NCI-H748 (cell line): Measurements from ENCODE around the gene HCRTR1.
A peak's percentile ranks its signal among the peaks of the same experiment; 100 is the strongest.

Experiments used
- DNase-seq: peaks from one replicate; lab custom pipeline; 2025; ENCODE audit not compliant: unreplicated experiment; lab: John Stamatoyannopoulos, UW

The HCRTR1 gene

DNA sequence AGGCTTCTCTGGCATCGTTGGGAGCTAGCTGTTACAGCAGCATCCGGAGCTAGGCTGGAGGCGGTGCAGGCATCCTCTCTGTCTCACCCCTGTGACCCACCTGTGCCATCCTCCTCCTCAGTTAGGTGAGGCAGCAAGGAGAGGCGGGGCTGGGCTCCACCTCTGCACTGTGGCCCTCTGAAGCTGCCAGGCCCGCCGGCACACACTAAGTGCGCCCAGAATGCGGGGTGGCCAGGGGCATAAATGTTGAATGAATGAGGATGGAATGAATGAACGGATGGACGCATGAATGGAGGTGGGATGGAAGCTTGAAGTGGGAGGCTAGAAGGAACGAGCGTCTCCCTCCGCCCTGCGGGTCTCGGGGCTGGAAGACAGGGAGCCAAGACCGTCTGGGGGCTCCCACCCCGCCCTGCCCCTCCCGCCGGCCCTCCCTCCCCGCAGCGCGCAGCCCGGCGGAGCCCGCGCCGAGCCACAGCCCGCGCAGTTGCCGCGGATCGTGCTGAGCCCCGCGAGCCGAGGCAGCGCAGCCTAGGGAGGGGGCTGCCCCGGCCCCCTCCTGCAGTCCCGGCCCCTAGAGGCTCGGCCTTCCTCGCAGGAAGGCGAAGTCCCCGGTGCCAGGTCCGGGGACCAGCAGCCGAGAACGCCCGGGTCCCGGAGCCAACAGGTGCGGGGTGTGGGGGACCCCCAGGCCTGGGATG lies at the start of gene HCRTR1:
TSS of gene HCRTR1 (plus strand) at position 472 of the 698 bp plus-strand sequence. CDS start 1,504 bp downstream, outside the sequence.
- peak; percentile 34 for DNase-seq

DNA sequence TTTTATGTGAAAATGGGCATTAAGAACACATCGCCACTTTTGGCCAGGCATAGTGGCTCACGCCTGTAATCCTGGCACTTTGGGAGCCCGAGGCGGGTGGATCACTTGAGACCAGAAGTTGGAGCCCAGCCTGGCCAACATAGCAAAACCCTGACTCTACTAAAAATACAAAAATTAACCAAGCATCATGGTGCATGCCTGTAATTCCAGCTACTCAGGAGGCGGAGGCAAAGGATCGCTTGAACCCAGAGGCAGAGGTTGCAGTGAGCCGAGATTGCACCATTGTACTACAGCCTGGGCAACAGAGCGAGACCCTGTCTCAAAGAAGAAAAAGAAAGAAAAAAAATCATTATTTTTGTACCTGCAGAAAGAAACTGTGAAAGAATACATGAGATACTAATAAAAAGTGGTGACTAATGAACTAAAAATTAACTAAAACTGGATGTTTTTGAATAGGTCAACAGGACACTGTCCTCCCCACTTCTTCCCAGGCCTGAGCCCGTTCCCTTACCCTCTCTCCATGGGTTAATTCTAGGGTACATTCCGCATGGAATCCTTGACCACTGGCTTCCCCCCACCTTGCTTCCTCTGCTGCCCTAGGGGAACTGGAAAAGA lies 49.4 kb upstream of the HCRTR1 start:
- DNase-seq = no peak

DNA sequence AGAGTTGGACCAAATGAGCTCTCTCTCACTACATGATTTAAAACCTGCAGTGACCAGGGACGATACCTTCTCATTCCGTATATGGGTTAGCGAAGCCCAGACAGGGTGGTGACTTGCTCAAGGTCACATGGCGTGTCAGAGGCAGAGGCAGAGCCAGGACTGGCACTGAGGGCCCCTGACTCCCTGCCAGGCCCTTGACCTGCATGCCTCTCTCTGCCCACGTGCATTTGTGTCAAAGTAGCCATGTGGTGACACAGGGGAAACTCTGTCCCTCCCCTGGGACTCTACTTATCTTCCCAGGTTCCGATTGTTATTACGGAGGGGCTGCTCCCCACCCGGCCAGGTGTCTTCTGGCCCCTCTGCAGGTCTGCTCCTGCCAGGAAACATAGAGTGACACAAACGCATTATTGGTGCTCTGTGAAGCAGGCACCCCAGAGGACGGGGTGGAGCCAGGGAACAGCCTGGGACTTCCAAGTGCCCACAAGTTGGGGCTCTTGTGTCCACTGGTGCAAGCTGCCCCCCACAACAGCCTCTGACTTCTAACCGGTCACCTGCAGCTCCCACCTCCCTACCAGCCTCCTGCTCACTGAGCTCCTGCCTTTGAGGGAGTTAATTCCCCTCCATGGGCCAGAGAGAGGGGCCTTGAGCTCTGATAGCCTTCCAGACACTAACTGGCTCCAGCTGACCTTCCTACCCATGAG lies 48.4 kb upstream of the HCRTR1 start:
- DNase-seq = no peak

DNA sequence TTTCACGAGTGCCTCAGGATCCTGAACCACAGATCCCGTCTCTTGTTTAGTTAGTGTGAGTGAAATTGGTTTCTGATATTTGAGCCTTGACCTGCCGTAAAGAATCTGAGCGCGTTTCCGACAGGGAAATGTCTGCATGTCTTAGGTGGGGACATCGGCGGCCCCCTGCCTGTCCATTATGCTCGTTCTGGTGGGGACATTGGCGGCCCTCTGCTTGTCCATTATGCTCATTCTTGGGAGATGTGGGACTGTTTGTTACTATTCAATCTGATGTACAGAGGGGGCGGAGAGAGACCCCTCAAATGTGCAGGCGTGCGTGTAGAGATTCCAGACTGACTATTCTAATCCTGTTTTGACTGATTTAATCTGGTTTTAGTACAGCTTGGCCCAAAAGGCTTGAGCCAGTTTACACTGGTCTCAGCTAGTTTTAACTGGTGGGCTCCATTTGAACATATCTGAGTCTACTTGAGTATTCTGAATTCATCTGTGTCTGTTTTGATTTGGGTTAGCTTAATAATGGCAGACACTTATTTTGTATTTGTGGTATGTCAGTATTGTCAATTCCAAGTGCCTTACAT lies 47.8 kb upstream of the HCRTR1 start:
- DNase-seq = no peak

DNA sequence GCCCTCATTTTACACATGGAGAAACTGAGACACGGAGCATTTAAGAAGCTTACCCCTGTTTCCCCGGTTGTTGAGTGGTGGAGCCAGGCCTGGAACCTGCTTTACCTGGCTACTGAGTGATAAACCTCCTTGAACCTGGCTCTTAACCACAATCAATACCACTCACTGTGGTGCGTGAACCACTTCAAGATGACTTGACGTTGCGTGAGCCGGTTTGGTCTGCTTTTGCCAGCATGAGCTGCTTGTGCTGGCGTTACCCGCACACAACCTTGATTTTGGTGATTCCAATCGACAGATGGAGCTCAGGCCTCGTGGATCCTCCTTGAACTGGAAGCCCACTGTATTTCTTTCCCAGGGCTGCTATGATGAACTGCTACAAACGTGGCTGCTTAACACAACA lies 47.3 kb upstream of the HCRTR1 start:
- no peak for DNase-seq

DNA sequence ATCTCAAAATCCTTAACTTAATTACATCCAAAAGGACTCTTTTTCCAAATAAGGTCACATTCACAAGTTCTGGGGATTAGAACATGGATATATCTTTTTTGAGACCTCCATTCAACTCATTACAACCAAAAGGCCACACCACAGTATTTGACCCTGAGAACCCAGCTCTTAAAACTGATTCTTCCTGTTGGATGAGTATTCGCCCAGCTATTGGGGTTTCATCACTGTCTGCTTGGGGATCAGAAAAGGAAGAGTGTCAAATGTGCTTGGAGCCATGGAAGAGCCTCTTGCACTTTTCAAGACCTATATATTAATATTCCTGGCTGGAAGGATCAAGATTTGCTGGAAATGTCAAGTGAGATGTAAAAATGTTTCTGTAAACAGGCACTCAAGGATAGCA lies 46.6 kb upstream of the HCRTR1 start:
- DNase-seq = no peak

DNA sequence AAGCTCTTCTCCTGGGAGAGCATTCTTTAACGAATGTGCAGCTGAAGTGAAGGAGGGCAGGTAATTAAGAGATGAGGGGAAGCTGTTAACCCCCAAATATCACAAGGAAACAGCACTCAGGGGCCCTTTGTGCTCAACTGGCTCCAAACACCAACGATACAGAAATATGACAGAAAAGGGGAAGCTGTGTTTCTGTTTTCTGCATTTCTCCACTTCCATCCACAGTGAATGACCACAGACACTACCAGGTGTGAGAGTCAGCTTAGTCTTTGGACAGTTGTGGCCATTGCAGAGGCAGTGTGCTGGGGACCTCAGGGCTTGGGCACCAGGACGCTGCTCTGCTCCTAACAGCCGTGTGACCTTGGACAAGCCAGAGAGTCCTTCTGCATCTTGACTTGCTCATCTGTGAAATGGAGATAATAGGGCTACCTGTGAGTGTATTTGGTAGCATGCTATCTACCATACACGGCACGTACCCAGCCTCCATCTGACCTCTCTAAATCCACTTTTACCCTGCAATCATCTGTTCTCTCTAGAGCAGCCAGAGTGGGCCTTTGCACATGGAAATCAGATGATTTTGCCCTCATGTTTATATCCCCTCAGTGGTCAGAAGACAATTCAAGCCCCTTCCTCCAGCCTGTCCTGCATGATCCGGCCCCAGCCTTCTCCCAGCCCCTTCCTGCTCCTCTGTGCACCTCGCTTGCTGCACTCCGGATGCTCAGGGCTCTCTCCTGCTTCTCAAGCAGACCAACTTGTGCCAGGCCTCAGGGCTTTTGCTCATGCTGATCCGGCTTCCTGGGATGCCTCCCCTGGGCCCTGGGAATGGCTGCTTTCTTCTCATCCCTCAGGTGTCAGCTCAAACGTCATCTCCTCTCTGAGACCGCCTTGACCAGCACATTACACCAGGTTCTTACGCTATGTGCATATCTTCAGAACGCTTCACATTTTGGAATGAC lies 45.9 kb upstream of the HCRTR1 start:
- DNase-seq = no peak

DNA sequence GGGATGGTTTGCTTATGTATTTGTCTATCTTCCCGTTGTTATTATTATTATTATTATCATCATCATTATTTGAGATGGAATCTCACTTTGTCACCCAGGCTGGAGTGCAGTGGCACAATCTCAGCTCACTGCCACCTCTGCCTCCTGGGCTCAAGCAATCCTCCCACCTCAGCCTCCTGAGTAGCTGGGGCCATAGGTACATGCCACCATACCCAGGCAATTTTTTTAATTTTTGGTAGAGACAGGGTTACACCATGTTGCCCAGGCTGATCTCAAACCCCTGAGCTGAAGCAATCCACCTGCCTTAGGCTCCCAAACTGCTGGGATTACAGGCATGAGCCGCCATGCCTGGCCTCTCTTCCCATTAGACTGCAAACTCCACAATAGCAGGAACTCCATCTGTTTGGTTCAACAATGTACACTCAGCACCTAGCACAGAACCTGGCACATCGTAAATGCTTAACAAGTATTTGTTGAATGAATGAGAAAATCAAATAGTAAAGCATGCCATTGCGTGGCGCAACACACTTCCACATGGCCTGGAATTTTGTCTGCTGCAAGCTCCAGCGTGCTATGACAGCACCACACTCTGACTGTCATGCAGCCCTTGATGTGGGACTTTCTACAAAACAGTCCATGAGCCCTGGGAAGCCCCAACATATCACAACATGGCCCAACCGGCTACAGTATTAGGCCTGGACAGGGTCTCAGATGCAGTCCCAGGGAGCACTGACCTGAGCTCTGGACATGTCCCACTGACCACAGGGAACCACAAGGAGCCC lies 45.0 kb upstream of the HCRTR1 start:
- no peak for DNase-seq

DNA sequence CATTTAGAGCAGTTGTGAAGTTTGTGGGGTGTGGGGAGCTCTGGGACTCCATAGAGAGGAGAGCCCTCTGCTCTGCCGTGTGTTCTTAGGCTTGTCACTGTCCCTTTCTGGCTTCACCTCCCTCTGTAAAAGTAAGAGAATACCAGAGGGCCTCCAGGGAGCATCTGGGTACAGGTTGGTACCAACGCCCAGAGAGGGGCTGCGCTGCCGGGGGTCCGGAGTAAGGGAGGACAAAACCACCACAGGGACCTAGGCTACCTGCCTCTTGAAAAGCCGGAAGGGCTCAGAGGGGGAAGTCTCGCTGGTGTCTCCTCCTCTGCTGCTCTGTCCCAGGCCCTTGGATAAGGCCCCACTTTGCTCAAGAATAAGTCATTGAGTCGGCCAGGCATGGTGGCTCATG lies 44.2 kb upstream of the HCRTR1 start:
- no peak for DNase-seq

DNA sequence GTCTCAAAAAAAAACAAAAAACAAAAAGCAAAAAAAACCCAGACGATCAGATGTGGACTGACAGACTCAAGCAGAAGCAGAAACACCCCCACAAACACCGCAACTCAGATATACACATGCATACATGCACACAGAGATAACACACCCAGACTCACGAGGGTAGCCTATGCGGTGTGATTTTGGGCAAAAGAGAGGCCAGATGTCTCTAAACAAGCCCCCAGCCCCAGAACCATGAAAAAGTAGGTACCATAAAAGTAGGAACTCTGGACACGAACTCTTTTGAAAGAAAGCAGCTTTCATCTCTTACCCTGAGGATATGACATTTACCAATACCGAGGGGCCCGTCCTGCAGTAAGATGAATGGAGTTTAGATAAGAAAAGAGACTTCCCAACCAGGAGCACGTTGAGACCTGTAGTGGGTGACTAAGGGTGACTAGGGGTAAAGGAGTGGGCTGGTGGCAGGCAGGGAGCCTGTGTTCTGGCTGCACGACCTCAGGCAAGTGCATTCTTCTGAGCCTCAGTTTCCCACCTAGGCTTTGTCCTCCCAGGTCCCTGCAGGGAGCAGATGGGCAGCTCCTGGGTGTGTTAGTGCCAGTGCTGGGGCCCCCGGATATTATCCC lies 42.6 kb upstream of the HCRTR1 start:
- no peak for DNase-seq

DNA sequence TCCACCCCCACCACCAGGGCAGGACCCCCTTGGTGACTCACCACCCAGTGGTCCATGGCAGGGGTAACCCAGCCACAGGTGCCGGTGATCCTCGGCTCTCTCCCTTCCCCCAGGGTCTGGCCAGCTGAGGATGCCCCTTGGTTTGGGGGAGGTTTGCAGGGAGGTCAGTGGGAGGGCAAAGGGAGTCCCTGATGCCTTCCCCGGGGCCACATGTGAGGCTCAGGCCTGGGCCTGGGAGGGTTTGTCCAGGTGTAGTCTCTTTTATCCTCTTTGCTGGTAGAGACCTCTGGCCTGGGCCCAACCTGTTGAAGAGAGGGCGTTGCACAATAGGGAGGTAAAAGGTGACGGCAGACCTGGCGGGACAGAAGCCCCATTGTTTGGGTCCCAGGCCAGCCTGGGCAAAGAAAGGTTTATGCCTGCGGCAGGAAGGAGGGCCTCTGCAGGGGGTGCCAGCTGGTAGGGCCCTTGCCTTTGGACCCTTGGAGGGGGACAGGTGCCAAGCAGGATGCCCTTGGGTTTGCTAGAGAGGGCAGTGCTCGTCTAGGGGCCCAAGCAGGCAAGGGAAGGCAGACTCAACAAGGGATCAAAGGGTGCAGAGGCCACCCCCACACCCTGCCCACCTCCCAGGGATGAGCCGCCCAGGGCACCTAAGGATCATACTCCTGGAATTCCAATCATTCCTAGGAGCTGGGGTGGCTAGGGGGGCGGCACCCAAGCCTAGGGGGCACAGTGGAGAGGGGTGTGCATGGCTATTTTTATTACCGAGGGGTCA lies 41.9 kb upstream of the HCRTR1 start:
- no peak for DNase-seq

DNA sequence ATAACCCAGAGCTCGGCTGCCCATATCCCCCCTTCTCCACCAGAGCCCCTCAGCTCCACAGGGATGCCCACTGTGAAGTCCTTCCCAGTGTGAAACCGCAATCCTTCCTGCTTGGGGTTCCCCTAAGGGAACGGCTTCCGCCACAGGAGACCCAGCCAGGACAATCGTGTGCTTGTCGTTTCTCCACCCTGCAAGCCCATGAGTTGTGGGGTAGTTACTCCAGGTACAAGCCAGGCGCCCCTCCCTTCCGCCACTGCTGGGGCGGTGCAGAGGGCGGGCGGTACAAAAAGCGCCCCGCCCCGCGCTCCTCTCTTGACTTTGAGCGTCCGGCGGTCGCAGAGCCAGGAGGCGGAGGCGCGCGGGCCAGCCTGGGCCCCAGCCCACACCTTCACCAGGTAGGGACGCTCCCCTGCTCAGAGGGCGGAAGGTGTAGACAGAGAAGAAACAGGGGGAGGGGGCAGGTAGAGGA lies 41.3 kb upstream of the HCRTR1 start, which contains the start of gene TINAGL1:
TSS of gene TINAGL1 (plus strand) at position 315 of the 469 bp plus-strand sequence. CDS start 634 bp downstream, outside the sequence.
- DNase-seq = no peak

DNA sequence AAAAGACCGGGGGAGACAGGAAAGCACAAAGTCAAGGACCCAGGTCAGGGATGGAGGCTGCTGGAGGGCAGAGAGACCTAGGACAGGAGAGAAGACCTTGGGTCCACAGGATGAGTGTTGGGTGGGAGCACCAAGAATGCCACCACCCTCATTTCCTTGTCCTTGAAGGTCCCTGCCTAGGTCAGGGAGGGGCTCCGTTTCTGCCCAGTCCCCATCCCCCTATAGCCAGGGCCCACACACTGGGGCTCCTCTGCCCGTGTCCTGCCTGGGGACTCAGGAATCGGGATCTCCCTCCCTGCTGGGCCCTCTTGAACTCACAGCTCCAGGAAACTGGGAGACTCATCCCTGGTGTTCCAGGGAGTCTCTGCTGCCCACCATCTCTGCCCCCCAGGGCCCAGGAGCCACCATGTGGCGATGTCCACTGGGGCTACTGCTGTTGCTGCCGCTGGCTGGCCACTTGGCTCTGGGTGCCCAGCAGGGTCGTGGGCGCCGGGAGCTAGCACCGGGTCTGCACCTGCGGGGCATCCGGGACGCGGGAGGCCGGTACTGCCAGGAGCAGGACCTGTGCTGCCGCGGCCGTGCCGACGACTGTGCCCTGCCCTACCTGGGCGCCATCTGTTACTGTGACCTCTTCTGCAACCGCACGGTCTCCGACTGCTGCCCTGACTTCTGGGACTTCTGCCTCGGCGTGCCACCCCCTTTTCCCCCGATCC lies 40.6 kb upstream of the HCRTR1 start:
- DNase-seq = no peak

DNA sequence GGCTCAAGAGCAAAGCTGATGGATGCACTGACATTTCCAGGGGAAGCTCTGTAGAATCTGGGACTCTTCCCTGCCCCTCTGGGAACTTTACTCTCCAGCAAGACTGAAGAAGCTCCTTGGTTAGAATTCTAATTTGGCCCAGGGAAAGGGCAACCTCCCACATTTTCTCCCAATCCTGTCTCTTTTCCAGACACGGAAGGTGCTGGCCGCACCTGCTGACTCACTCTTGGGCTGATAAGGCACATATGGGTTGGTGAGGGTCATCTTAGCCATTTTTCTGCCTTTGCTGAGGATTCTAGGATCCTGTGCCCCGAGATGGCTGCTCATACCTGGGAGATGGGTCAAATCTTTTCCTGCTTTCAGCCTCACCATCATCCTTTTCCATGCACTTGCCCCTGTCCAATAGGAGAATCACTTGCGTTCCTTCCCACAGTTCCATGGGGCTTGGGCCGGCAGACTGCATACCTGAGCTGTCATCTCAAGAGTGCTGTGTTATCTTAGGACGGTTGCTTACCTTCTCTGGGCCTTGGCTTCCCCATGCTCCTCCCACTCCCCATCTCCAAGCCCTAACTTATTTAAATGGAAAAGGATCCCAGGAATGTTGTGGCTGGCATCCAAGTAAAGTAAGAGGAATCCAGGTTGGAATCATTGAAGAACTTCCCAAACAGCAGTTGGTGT lies 39.8 kb upstream of the HCRTR1 start:
- no peak for DNase-seq

DNA sequence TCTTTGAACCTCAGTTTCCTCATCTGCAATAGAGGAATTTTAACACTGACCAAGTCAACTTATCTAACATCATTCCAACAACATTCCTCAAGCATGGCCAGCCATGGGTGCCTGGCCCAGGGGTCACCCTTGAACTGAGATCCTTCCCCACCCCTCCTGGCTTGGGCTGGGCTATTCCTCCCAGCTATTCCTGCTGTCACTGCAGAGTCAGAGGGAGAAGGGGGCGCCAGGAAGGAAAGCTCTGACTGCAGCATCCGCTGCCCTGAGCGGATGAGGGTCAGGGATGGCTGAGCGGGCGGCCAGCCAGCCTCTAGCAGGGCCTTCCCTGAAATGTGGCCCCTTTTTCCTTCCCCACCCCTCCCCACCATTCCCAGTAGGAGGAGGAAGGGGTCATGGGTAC lies 38.1 kb upstream of the HCRTR1 start:
- no peak for DNase-seq

DNA sequence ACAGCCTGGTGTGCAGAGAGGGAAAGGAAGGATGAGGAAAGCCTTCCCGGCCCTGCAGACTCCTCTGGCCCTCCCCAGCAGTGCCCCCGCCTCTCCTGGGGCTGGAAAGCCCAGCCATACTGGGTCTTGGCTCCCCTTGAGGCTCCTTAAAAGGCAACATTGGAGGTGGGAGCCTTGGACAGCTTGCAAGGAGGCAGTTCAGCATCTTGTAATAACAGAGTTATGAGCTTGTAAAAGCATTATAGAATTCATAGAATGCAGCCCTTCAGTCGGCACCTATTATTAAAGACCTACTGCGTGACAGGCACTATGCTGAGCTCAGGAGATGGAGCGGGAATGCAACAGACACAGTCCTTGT lies 37.0 kb upstream of the HCRTR1 start:
- DNase-seq = no peak

DNA sequence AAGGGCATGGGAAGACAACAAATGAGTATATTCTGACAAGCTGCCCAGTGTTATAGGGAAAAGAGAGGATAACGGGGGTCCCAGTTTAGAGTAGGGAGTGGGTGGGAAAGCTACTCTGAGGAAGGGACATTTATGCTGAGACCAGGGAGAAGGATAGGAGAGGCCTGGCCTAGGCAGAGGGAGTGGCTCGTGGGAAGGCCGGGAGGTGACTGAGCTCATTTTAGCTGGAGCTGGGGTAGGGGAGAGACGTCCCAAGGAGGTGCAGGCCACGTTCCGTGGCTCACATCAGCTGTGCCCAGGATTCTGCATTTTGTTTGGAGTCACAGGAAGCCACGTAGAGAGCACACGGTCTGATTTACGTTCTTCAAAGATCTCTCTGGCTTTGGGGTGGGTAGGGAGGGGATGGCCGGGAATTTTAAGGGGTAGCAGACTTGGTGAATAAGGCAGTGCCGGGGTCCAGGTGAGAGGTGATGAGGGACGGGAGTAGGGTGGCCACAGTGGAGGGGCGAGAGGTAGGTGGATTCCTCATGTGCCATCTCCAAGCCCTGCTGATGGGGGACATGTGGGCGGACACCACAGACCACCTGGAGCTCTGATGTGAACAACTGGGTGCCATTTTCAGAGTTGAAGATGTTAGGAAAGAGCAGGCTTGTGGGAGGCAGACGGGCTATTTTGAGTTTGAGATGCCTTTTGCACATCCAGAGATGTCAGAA lies 36.4 kb upstream of the HCRTR1 start:
- DNase-seq = no peak
